ENCODE measurements around the gene UNK.

DNA sequence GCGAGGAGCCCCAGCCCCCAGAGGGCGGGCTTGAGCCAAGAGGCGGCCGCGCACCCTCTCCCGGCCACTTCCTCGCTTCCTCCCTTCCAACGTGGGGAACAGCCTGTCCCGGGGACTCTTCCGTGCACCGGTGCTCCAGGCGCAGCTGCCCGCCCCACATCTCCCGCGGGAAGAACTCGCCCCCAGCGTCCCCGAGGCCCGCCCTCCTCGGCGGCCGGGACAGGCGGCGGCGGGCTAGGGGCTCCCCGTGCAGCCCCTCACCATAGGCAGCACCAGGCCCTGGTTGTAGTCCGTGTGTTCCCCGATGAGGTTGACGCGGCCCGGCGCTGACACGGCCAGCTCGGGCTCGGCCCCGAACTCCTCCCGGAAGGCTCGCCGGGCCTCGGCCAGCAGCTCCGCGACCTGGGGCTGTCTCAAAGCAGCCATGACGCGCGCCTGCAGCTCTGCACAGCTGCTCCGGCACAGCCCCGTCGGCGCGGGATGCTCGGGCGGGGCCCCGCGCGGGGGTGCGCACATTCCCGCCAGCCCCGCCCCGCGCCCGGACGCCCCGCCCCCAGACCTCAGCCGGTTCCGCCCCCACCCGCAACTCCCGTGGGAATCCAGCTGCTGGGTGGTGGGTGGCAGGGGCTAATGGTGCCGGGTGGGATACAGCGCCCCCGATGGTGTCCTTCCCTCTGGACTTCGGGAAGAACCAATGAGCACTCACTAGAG is 19.7 kb upstream of the UNK start, which contains the start of gene GALK1:
- TF ChIP-seq SNIP1 (IDR thresholded peaks at IDR 0.05; ENCODE audit: low read depth) (no peak), CBX2 (IDR thresholded peaks at IDR 0.05; ENCODE audit: insufficient read depth, low read length, poor library complexity, severe bottlenecking) (no peak)
